OCI-LY3 (cell line): ENCODE data around the gene ATP2B3.

Experiments used
- CTCF ChIP-seq: fragments of 200-600, 300-600 bp; sonication (generic); IDR thresholded peaks from 2 replicates; pipeline ENCODE4 v1.5.1; 2014; ENCODE audit warnings: antibody characterized with exemption, low read length, low read depth
- EZH2phosphoT487 ChIP-seq: fragments of 200-600 bp; shearing (Covaris generic); IDR thresholded peaks from 2 replicates; pipeline ENCODE4 v1.6.1; 2018; ENCODE audit warnings: antibody characterized with exemption, mixed run types, low read depth

GRCh38 chrX:153582896-153583295 lies 65.5 kb downstream of the ATP2B3 start:
- TF ChIP-seq CTCF = no peak
- TF ChIP-seq EZH2phosphoT487 = no peak
